ENCODE results near the gene CCNYL1. TPM values are rescaled to one million over a fixed set of nuclear protein-coding genes. Genes with fewer than 3 reads are reported as not detected.

CCNYL1 gene
- polyA plus RNA-seq, 4 donors: 16.8 to 23.1 (median 20.4) TPM

GRCh38 chr2:207763303-207763917 is 52.0 kb downstream of the CCNYL1 start:
- no peak for DNase-seq (ENCODE audit: low read depth in 4 of 4, low spot score in 3 of 4)

GRCh38 chr2:207764096-207764630 is 52.7 kb downstream of the CCNYL1 start:
- DNase-seq (ENCODE audit: low read depth in 4 of 4, low spot score in 3 of 4): no peak

- no peak for DNase-seq (ENCODE audit: low read depth in 4 of 4, low spot score in 3 of 4)
These were observed 54.1 kb downstream of the CCNYL1 start for GRCh38 chr2:207765547-207765946.

GRCh38 chr2:207766041-207766551 is 54.7 kb downstream of the CCNYL1 start:
- DNase-seq (ENCODE audit: low read depth in 4 of 4, low spot score in 3 of 4): no peak

- DNase-seq (ENCODE audit: low read depth in 4 of 4, low spot score in 3 of 4): no peak
These were observed 55.4 kb downstream of the CCNYL1 start for GRCh38 chr2:207766697-207767460.

- no peak for DNase-seq (ENCODE audit: low read depth in 4 of 4, low spot score in 3 of 4)
These were observed 56.2 kb downstream of the CCNYL1 start for GRCh38 chr2:207767461-207768167.

GRCh38 chr2:207768168-207768865 is 56.9 kb downstream of the CCNYL1 start:
- DNase-seq (ENCODE audit: low read depth in 4 of 4, low spot score in 3 of 4): no peak

- DNase-seq (ENCODE audit: low read depth in 4 of 4, low spot score in 3 of 4): no peak
These were observed 57.6 kb downstream of the CCNYL1 start for GRCh38 chr2:207768866-207769596.

GRCh38 chr2:207770602-207771404 is 59.4 kb downstream of the CCNYL1 start:
- no peak for DNase-seq (ENCODE audit: low read depth in 4 of 4, low spot score in 3 of 4)

- no peak for DNase-seq (ENCODE audit: low read depth in 4 of 4, low spot score in 3 of 4)
These were observed 60.0 kb downstream of the CCNYL1 start for GRCh38 chr2:207771421-207771820.

- no peak for DNase-seq (ENCODE audit: low read depth in 4 of 4, low spot score in 3 of 4)
These were observed 60.8 kb downstream of the CCNYL1 start for GRCh38 chr2:207772081-207772843.

GRCh38 chr2:207772844-207773205 is 61.4 kb downstream of the CCNYL1 start:
- DNase-seq (ENCODE audit: low read depth in 4 of 4, low spot score in 3 of 4): no peak

- no peak for DNase-seq (ENCODE audit: low read depth in 4 of 4, low spot score in 3 of 4)
These were observed 64.0 kb downstream of the CCNYL1 start for GRCh38 chr2:207775473-207775872.

- no peak for DNase-seq (ENCODE audit: low read depth in 4 of 4, low spot score in 3 of 4)
These were observed 65.7 kb downstream of the CCNYL1 start for GRCh38 chr2:207777124-207777523.

- DNase-seq (ENCODE audit: low read depth in 4 of 4, low spot score in 3 of 4): no peak
These were observed 67.0 kb downstream of the CCNYL1 start for GRCh38 chr2:207778298-207778882.

- DNase-seq (ENCODE audit: low read depth in 4 of 4, low spot score in 3 of 4): no peak
These were observed 68.1 kb downstream of the CCNYL1 start for GRCh38 chr2:207779523-207779922.

GRCh38 chr2:207782238-207783030 is 71.0 kb downstream of the CCNYL1 start:
- DNase-seq (ENCODE audit: low read depth in 4 of 4, low spot score in 3 of 4): no peak

Data from right renal pelvis (tissue), 4 donors.